ENCODE measurements around the gene KLRC4.

Gene KLRC4

DNA sequence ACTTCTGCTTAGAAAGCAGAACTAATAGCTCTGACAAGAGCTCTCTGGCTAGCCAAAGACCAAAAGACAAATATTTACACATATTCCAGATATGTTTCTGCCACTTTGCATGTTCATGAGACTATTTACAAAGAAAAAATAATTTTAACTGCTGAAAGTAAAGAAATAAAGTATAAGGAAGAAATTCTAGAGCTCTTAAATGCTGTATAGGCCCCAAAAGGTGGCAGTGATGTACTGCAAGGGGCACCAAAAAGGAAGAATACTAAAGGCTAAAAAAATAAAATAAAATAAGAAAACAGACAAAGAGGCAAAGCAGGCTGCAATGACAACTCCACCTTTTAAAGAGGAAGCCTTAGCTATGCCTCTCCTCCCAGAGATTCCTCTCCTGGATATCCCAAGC, 42.7 kb downstream of the KLRC4 start:
- no peak for DNase-seq

DNA sequence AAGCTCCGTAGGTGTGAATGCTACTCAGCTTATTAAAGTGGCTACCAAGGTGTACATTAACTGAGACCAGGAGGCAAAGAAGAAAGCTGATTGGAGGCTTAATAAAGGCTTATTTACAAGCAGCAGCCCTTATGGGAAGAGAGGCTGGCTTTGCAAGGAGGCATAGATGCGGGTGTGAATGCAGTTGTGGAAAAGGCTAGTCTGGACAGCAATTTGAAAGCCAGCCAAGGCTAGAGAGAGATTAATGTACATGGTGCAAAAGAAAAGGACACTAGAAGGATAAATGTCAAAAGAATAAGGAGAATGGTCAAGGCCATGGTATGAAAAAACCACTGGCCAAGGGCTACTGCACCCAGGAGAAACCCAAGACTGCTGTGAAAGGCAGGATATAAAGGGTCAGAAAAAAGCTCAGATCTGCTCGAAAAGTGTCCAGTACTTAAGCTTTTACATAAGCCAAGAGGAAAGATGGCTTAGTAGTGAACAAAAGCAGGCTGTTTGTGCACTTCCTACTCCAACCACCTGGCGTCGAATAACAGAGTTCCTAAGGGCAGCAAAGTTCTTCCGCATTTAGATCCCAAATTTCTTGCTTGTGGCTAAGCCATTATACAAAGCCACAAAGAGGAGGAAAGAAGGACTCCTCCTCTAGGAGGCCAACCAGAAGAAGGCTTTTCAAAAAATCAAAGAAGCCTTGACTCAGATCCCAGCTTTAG, 43.7 kb downstream of the KLRC4 start:
- no peak for DNase-seq

DNA sequence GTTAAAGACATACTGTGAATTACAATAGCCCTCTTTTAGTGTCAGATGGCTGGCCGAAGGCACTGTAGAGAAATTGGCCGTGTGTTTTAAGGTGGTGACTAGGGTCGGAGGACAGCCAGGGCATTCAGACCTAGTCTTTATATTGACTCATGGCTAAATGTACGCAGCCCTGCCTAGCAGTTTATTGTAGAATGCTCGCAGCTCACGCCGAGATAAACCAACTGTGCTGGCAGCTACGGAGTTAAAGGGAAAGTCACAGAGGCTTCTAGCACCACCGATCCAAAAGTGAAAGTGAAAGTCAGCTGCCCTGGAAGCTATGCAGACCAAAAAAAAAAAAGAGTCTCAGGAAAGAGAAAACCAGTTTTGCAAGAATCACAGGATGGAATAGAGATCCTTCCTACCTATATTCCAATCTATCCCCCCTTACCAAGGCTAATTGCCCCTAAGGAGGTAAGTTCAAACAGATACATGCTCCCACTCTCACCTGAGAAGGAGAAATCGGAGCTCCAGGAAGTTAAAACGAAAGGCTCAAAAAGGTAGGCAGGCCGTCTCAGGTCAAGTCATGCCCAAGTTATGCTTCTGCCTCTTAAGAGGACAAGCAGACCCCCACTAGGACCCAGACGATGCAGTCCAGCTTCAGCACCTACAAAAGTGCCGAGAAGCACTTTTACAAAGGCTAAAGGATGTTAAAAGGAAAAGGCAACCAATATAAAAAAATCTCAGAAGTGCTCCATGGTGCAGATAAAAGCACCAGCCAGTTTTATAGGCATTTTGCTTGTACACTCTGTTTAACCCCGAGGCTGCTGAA, 44.5 kb downstream of the KLRC4 start:
- peak; percentile 68 to 82 for DNase-seq

DNA sequence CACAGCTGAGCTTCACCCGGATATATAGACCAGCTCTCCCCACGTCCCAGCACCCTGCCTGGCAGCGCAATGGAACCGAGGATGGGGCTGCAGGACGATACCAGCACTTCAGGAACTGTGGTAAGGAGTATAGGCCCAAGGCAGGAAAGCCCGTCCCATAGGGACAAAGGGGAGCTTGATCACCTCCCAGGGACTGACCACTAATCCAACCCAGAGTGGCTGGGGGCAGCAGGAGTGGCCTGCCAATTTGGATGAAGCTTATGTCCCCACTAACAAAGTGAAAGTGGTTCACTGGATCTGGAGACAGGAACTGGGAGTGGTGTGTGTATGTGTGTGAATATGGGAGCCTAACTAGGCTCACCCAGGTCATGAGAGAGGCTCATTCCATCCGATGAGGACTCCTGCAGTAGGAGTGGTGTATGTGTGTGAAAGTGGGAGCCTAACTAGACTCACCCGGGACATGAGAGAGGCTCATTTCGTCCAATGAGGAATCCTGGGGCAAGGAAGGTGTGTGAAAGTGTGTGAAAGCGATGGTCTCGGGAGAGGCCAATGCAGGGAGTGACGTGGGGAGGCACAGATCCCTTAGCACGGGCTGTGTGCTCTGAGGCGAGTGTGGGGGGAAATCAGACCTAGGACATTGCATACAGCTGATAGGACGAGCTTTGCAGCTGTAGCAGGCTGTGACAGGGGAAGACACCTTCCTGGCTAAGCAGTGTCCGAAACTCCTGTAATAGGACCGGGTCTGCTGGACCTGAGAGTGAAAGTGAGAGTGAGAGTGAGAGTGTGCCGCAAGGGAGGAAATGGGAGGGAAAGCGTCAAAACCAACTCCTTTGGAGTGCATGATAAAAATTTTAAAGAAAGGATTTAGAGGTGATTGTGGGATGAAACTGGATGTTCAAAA, 45.4 kb downstream of the KLRC4 start:
- peak; percentile 24 to 58 for DNase-seq

DNA sequence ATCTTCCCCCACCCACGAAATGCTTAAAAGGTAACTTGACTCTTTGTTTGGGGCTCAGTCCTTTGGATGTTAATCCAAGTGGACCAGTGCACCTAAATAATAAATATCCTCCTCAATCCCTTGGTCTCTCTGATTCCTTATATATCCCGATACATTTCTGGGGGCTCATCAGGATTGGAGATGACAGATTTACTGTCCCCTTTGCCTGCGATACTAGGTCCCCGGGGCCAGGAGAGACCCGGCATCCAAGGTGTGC, 46.0 kb downstream of the KLRC4 start:
- DNase-seq = no peak

DNA sequence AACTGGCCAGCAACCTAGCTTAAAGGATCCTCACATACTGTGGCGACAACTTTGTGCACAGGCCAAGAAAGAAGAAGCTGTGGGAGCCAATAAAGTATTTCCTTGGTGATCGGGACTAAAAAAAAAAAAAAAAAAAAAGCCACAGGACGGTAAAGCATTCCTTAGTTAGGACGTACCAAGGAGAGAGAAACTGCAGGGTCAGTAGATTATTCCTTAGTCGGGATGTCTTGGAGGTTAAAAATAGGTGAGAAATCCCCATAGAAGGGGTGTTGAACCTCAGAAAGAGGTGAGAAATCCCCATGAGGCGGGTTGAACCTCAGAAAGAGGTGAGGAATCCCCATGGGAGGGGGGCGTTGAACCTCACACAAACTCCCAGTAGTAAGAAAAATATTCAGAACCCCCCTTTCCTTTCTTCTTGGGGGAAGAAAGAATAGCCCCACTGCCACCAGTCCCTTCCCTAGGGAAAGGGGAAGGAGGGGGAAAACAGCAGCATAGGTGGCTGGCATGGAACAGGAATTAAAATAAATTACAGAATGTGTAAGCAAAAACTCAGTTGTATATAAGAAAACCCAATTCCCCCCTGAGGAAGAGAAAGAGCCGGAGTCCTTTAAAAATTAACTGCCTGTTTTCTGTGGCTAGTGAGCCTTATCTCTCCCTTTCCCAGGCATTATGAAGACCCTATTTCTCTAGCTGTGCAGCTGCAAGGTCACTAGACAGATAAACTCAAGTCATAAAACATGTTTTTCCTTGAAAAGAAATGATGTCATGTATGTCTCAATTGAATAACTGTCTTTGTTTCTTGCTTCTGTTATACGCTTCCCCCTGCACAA, 46.5 kb downstream of the KLRC4 start:
- DNase-seq = no peak

DNA sequence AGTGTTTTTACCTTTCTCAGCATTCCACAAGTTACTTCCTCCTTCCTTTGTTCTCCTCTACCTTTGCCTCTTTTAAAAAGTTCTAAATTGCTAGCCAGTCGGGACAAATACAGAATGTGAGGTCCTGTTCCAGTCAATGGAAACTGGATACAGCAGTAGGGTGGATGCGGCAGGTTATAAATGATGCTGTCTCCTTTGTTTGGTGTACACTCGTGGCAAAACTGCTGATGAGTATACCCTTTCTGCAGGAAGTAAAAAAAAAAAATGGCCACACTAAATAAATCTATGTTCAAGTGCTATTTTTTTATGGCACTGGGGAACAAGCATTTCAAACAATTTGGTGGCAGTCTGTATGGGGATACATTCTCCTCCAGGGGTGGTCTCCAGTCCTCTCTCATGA, 47.2 kb downstream of the KLRC4 start:
- DNase-seq = no peak

DNA sequence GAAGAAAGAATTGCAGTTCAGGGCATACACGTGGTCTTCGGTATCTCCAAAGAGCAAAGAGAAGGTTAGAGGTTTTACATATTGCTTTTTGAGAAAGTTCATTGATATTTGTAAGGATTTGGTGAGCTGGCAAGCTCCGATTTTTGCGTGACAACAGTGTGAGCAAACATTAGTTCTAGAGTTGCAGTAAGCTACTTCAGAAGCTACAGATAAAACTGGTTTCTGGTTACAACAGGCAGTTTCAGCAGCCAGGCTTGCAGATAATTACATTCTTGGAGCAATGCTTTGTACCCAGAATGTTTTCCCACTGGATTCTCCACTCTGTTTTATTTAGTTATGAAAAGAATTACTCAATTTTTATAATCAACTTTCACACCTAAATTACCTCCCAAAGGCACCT, 47.9 kb downstream of the KLRC4 start:
- no peak for DNase-seq

DNA sequence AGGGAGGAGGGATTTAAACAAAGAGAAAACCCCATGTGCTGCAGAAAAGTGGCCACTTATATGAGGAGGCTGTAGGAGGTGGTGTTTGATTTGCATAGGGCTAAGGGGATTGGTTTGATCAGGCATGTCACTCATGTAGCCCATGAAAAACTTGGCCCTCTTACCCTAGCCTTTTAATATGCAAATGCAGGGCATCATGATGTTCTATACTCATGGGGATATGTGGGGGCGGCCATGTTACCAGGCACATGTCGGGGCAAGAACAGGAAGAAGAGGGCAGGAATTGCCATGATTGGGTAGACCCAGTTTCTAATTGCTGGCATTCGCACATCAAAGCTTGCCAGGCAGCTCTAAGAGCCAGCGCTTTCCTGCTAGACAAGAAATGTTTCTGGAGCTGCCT, 48.5 kb downstream of the KLRC4 start:
- no peak for DNase-seq

DNA sequence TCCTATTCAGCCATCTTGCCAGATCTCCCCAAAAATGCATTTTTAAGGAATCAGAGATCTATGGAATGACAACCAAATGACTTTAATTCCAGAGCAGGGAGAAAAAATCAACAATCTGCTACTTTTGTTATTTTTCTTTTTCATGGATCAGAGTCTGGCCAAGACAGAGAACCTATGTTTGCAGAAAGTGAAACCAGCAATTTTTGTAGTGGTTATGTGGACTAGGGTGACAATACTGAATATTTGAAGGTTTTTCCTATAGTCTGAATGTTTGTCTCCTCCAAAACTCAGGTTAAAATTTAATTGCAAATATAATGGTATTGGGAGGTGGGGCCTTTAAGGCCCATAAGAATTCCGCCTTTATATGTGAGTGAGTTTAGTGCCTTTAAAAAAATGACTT, 50.6 kb downstream of the KLRC4 start:
- DNase-seq = no peak

DNA sequence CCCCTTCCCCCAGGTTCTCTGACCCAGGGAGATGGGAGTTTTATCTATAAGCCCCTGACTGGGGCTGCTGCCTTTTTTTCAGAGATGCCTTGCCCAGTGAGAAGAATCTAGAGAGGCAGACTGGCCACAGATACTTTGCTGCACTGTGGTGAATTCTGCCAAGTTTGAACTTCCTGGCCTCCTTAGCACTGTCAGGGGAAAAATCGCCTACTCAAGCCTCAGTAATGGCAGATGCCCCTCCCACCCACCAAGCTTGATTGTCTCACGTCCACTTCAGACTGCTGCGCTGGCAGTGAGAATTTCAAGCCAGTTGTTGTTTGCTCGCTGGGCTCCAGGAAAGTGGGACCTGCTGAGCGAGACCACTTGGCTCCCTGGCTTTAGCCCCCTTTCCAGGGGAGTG, 51.4 kb downstream of the KLRC4 start:
- no peak for DNase-seq

Measured in CD4-positive, alpha-beta T cell treated with Interferon alpha-2 for 1 hour (primary cell).